SJSA1 (cell line): ENCODE data around the gene CBLIF. TPM values are rescaled to one million over a fixed set of nuclear protein-coding genes. Genes with fewer than 3 reads are reported as not detected.
"Not testable (repeated sequence)": the region's sequence is repeated elsewhere in the genome, so short reads cannot be mapped to it uniquely, and the experiment has no call there.

Experiments
- DNase-seq, 2 experiments: peaks; one replicate each; pipeline ENCODE4 v3.0.0-alpha.2; 2015 to 2020; ENCODE audit warnings: low spot score in 2 of 2, low read depth in 1 of 2
- H3K27ac ChIP-seq: fragments of 250-450 bp; sonication (Bioruptor Pico); 2 replicates; pipeline ENCODE4 v1.5.1; 2020; ENCODE audit warnings: mild to moderate bottlenecking, moderate library complexity
- H3K27me3 ChIP-seq: fragments of 250-450 bp; sonication (Bioruptor Pico); replicated peaks from 2 replicates; pipeline ENCODE4 v1.5.1; 2020; ENCODE audit warnings: mild to moderate bottlenecking, moderate library complexity
- H3K36me3 ChIP-seq: fragments of 250-450 bp; sonication (Bioruptor Pico); 2 replicates; pipeline ENCODE4 v1.5.1; 2020; ENCODE audit warnings: mild to moderate bottlenecking
- H3K4me1 ChIP-seq: fragments of 250-450 bp; sonication (Bioruptor Pico); replicated peaks from 2 replicates; pipeline ENCODE4 v1.6.1; 2021; ENCODE audit warnings: mild to moderate bottlenecking
- H3K4me3 ChIP-seq: fragments of 250-450 bp; sonication (Bioruptor Pico); 2 replicates; pipeline ENCODE4 v1.5.1; 2020; ENCODE audit warnings: mild to moderate bottlenecking
- H3K9me3 ChIP-seq: fragments of 250-450 bp; sonication (Bioruptor Pico); replicated peaks from 2 replicates; pipeline ENCODE4 v1.5.1; 2020; ENCODE audit warnings: mild to moderate bottlenecking
- total RNA-seq: library from RNA; depleted of rRNA; stranded (reverse); fragments of >200 nt; shearing (Covaris generic); gene quantifications from 2 replicates; pipeline ENCODE4 v1.2.3, GENCODE V29; 2014; rRNA removed

The CBLIF gene
- not detected in 2 replicates for total RNA-seq

DNA sequence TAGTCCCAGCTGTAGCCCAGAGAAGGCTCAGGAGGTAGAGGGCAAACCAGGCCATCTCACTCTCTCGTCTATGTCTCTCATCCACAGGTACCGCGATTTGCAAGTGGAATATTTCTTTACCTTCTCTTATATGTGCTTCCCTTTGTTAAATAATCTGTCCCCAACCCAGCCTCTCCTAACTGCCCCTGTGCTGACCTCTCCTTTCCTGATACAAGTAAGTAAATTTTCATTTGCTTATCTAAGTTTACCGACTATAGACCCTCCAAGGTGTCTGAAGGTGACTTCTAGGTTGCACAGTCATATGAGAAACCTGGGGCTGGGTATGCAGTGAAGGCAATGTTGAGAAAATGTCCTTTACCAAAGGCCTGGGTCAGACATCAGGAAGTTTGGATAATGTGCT lies at the start of gene CBLIF:
CBLIF (minus strand) TSS at position 101 of the 400 bp plus-strand sequence; CDS start at position 55, 46 bp downstream.
- H3K27me3 ChIP-seq: peaks cover 4% of the 10 kb centered on the region; the same call in 1 of the 2 replicates
- no peaks in the 10 kb centered on the region for H3K4me1 ChIP-seq
- no peak within 1 kb of the TSS for H3K4me3 ChIP-seq
- H3K9me3 ChIP-seq: no peaks in the 10 kb centered on the region
- no peak within 1 kb of the TSS for H3K27ac ChIP-seq
- DNase-seq: no peak
- H3K36me3 ChIP-seq: no peaks in the 10 kb centered on the region

DNA sequence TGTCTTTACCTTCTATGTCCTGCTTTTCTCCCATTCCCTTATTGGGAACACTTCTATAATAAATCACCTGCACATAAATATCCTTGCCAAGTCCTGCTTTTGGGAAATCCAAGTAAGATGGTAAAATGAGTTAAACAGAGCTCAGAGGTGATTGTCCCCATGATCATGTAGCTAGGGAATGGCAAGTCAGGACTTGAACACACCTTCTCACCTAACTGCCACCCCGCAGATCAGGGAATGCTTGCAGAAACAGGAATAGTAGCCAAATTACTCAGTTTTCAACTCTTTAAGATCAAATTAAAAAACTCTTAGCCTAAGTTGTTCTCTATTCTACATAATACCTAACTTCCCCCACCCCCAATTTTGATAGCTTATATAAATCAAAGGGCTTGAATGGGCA lies 49.3 kb upstream of the CBLIF start:
- Histone ChIP-seq H3K4me3 (no peak overlapping the region), H3K27ac (no peak overlapping the region), H3K27me3 (no peaks in the 10 kb centered on the region), H3K36me3 (no peaks in the 10 kb centered on the region), H3K9me3 (no peaks in the 10 kb centered on the region), H3K4me1 (no peaks in the 10 kb centered on the region)
- no peak for DNase-seq

DNA sequence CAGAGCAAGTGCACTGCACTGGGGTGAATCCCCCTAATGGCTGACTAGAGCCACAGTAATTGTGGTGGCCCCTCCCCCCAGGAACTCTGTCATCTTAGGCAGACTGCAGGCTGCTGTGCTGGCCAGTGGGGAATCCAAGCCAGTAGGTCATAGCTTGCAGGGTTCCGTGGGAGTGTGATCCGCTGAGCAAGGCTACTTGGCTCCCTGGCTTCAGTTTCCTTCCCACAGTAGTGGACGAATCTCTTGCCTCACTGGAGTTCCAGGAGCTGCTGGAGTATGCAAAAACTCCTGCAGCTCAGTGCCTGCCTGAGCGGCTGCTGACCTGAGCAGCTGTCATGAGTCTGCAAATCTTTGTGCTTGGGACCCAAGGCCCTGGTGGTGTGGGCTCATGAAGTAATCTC lies 46.5 kb upstream of the CBLIF start:
- Histone ChIP-seq H3K27me3 (no peaks in the 10 kb centered on the region), H3K9me3 (no peaks in the 10 kb centered on the region), H3K4me3 (no peak overlapping the region), H3K36me3 (no peaks in the 10 kb centered on the region), H3K4me1 (no peaks in the 10 kb centered on the region), H3K27ac (no peak overlapping the region)
- DNase-seq: no peak

DNA sequence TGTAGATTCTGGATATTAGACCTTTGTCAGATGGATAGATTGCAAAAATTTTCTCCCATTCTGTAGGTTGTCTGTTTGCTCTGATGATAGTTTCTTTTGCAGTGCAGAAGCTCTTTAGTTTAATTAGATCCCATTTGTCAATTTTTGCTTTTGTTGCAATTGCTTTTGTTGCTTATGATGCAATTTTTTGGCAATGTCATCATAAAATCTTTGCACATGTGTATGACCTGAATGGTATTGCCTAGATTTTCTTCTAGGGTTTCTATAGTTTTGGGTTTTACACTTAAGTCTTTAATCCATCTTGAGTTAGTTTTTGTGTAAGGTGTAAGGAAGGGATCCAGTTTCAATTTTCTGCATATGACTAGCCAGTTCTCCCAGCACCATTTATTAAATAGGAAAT lies 41.9 kb upstream of the CBLIF start:
- H3K4me3 ChIP-seq, H3K27ac ChIP-seq, H3K9me3 ChIP-seq, H3K4me1 ChIP-seq, H3K27me3 ChIP-seq, H3K36me3 ChIP-seq, DNase-seq: not testable (repeated sequence)

DNA sequence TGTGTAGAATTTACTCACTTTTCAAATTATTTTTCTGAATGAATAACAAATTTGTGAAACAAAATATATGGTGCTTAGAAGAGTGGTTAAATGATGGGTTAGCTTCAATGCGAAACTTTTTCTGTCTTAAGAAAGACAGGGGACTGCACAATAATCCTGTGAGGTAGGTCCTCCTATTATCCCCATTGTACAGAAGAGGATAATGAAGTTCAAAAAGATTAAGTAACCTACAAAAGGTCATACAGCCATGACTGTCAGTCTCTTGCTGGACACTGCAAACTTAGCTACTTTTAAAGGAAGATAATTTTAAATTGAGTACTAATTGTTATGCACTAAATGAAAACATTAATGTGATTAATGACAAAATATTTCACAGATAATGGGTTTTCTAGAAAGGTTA lies 38.3 kb upstream of the CBLIF start:
- H3K4me3 ChIP-seq: no peak overlapping the region
- H3K4me1 ChIP-seq: no peaks in the 10 kb centered on the region
- H3K27ac ChIP-seq: no peak overlapping the region
- no peaks in the 10 kb centered on the region for H3K9me3 ChIP-seq
- no peaks in the 10 kb centered on the region for H3K36me3 ChIP-seq
- DNase-seq: no peak
- no peaks in the 10 kb centered on the region for H3K27me3 ChIP-seq

DNA sequence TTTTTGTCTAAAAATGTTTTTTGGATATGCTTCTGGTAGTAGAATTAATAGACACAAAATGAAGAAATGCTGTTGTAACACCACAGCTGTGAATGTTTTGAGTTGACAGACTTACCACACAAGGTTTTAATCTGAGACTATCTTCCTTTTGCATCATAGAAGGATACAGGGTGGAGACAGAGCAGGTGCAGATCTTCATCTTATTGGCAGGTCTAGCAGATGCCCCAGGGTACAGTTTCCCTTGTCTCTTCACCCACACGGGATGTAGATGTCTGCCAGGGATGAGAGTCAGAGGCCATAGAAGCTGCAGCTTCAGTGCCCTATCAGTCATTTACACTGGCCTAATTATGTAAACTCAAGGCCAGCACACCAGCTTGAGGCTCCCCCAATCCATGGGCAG lies 34.3 kb upstream of the CBLIF start:
- no peaks in the 10 kb centered on the region for H3K36me3 ChIP-seq
- H3K27ac ChIP-seq: no peak overlapping the region

DNA sequence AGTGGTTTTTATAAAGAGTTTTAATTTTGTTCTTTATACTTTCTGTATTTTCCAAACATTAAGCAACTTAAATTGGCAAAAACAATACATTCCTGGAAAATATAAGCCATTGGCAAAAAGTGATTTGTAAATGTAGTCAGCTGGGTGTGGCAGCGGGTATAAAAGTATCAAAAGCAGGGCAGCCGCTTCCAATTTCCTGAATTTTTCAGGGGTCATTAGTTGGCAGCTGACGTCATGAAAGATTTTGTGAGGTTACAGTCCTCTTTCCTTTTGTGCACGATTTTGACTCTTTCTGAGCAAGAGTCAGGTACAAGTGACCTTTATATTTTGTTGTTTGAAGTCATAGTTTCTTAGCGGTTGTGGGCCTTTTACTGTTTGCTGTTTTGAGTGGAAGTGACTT lies 33.3 kb upstream of the CBLIF start, which contains the start of gene OOSP3:
OOSP3 (plus strand) TSS at position 208 of the 400 bp plus-strand sequence; CDS start at position 235, 27 bp downstream.
- Histone ChIP-seq H3K27ac (no peak within 1 kb of the TSS), H3K27me3 (no peaks in the 10 kb centered on the region; the same call in none of the 2 replicates), H3K9me3 (no peaks in the 10 kb centered on the region), H3K36me3 (no peaks in the 10 kb centered on the region), H3K4me3 (no peak within 1 kb of the TSS), H3K4me1 (no peaks in the 10 kb centered on the region)
- DNase-seq: no peak

More for the DNA sequence above, 34.3 kb upstream of the CBLIF start:
- H3K27me3 ChIP-seq: no peaks in the 10 kb centered on the region; the same call in none of the 2 replicates
- H3K9me3 ChIP-seq: no peaks in the 10 kb centered on the region
- H3K4me3 ChIP-seq: no peak overlapping the region
- H3K4me1 ChIP-seq: no peaks in the 10 kb centered on the region
- DNase-seq: no peak

DNA sequence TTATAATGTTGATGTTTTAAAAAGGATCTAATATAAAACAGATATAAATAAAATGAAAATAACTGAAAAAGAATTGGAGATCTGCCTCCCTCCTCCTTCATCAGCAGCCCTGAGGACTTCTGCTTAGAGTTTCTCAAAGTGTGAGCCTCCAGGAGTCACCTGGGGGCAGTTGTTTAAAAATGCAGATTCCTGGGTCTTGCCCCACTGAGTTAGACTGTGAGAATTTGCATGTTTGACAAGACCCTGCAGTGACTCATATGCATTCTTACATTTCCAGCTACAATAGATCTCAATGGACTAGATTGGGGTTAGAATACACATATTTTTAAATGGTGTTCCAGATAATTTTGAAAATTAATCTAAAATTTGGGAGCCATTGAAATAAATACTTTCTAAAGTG lies 32.5 kb upstream of the CBLIF start:
- Histone ChIP-seq H3K27ac (no peak overlapping the region), H3K9me3 (no peaks in the 10 kb centered on the region), H3K36me3 (no peaks in the 10 kb centered on the region), H3K4me1 (no peaks in the 10 kb centered on the region), H3K27me3 (no peaks in the 10 kb centered on the region; the same call in none of the 2 replicates), H3K4me3 (no peak overlapping the region)
- DNase-seq: no peak

DNA sequence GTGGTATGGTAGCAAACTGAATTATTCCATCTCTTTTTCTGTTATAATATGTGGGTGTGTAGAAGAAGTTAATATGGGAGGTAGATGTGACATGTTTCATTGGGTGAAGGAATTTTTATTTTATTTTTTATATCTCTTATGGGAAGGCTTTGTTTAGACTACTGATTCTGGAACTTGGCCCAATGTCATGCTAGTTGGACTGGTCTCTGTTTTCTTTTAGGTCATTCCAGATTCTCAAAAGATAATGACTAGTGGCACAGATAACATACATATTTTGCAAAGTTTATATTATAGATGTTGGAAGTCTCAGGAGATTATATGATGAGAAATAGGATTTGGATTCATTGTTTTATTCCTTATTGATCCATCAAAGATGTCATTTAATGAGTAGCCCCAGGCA lies 32.0 kb upstream of the CBLIF start:
- H3K36me3 ChIP-seq: no peaks in the 10 kb centered on the region
- H3K4me1 ChIP-seq: no peaks in the 10 kb centered on the region
- no peak for DNase-seq
- H3K27me3 ChIP-seq: no peaks in the 10 kb centered on the region; the same call in none of the 2 replicates
- no peak overlapping the region for H3K27ac ChIP-seq
- H3K4me3 ChIP-seq: no peak overlapping the region
- H3K9me3 ChIP-seq: no peaks in the 10 kb centered on the region

DNA sequence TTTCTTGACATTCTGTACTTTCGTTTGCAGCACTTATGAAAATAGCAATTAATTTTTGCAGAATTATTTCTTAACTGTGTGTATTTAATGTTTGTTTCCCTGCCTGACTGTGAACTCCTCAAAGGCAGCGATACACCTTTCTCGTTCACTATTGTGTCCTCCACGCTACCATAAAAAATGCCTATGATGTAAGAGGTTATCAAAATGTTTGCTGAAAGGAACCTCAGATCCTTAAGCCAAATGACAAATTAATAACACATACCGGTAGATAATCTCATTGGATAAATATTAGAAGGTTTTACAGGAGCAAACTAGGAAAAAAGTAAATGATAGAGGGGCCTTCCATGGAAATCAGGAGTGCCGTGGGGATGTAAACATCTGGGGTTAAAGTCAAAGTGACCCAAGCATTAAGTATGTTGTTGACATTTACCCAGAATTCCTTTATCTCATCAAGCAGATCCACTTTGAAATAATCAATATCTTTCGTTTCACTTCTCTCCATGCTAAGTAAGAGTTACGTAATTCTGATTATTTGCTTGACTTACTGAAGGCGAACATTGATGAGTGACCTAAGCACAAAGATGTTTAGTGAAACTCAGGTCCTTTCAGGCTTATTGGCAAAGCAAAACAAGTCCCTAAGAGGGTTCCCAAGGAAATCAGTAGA lies 30.7 kb upstream of the CBLIF start:
- H3K36me3 ChIP-seq: no peaks in the 10 kb centered on the region
- H3K4me3 ChIP-seq: no peak overlapping the region
- H3K4me1 ChIP-seq: no peaks in the 10 kb centered on the region
- no peak for DNase-seq
- H3K27me3 ChIP-seq: no peaks in the 10 kb centered on the region; the same call in none of the 2 replicates
- no peaks in the 10 kb centered on the region for H3K9me3 ChIP-seq
- no peak overlapping the region for H3K27ac ChIP-seq

DNA sequence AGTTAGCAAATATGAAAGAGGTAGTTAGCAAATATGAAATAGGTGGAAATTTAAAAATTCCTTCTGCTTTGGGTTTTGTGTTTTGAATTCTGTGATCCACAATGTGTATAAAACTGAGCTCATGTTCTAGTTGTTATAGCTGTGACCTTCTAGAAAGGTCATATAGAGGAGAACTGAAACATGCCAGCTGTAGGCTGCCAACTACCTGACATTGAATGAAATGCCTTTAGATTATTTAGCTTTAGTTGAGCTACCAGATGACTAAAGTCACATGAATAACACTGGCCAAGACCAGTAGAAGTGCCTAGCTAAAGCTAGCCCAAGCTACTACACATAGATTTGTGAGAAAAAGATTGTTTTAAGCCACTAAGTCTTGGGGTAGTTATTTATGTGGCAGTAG lies 26.8 kb upstream of the CBLIF start:
- Histone ChIP-seq H3K4me3 (no peak overlapping the region), H3K9me3 (no peaks in the 10 kb centered on the region), H3K4me1 (no peaks in the 10 kb centered on the region), H3K36me3 (no peaks in the 10 kb centered on the region), H3K27ac (no peak overlapping the region), H3K27me3 (no peaks in the 10 kb centered on the region; the same call in 1 of the 2 replicates)
- DNase-seq: no peak

DNA sequence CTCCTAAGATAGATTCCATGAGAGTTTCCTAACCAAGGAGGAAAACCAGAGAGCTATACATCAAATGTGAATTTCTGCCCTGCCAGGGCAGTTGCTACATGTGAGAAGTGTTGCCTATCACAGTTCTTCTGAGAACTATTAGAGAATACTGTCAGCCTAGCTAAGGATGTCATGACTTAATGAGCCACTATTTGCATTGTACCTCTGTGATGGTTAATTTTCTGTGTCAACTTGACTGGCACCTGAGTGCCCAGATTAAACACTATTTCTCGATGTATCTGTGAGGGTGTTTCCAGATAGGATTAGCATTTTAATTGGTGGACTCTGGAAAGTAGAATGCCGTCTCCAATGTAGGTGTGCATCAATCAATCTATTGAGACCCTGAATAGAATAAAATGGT lies 22.6 kb upstream of the CBLIF start:
- H3K9me3 ChIP-seq: no peaks in the 10 kb centered on the region
- H3K36me3 ChIP-seq: no peaks in the 10 kb centered on the region
- no peaks in the 10 kb centered on the region for H3K4me1 ChIP-seq
- no peak overlapping the region for H3K4me3 ChIP-seq
- H3K27me3 ChIP-seq: 0 out of 2 replicates have a peak, but pooled peaks cover 2% of the 10 kb centered on the region
- no peak overlapping the region for H3K27ac ChIP-seq
- DNase-seq: no peak

DNA sequence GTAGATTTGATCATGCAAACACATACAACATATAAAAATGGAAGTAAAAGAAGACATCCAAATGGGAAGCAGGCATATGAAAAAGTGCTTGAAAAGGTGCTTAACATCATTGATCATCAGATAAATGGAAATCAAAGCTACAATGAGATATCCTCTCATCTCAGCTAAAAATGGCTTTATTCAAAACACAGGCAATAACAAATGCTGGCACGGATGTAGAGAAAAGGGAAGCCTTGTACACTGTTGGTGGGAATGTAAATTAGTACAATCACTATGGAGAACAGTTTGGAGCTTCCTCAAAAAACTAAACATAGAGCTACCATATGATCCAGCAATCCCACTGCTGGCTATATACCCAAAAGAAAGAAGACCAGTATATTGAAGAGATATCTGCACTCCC lies 21.5 kb upstream of the CBLIF start:
- no peak for DNase-seq
- no peaks in the 10 kb centered on the region for H3K4me1 ChIP-seq
- H3K36me3 ChIP-seq: no peaks in the 10 kb centered on the region
- H3K4me3 ChIP-seq: no peak overlapping the region
- 0 out of 2 replicates have a peak, but pooled peaks cover 2% of the 10 kb centered on the region for H3K27me3 ChIP-seq
- no peak overlapping the region for H3K27ac ChIP-seq
- no peaks in the 10 kb centered on the region for H3K9me3 ChIP-seq

DNA sequence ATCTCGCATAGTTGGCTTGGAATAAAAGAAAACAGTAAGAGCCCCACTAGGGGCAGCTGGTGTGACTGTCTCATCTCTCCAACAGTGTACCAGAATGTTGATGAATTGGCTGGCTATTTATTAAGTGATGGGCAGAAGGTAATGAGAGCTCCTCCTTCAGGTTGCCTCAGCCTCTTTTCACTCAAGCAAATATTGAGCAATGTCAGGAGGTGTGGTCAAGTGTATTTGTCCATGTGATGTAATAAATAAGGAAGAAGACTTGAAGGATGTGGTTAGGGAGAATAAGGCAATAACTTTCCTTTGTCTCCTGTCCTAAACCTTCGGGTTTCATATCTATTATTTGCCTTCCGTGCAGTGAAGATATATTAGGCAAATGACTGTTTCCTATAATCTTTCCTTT lies 21.1 kb upstream of the CBLIF start, which contains the start of gene TCN1:
TCN1 (minus strand) TSS at position 91 of the 400 bp plus-strand sequence; CDS start at position 74, 17 bp downstream.
- H3K27ac ChIP-seq: no peak within 1 kb of the TSS
- H3K9me3 ChIP-seq: no peaks in the 10 kb centered on the region
- no peak for DNase-seq
- H3K36me3 ChIP-seq: no peaks in the 10 kb centered on the region
- no peaks in the 10 kb centered on the region for H3K4me1 ChIP-seq
- H3K4me3 ChIP-seq: no peak within 1 kb of the TSS
- H3K27me3 ChIP-seq: 0 out of 2 replicates have a peak, but pooled peaks cover 2% of the 10 kb centered on the region
